Kidney epithelial cell (primary cell): Measurements from ENCODE around the gene ECSIT. TPM values are rescaled to one million over a fixed set of nuclear protein-coding genes. Genes with fewer than 3 reads are reported as not detected.
"Not testable (repeated sequence)": the region's sequence is repeated elsewhere in the genome, so short reads cannot be mapped to it uniquely, and the experiment has no call there.

Experiments
- DNase-seq: peaks from one replicate; pipeline ENCODE4 v3.0.0-alpha.2; 2010; ENCODE audit warnings: low read depth
- H3K27me3 ChIP-seq: 2 replicates; pipeline ENCODE4 v1.6.0; 2011; ENCODE audit warnings: low read length; ENCODE audit not compliant: control insufficient read depth, insufficient read depth
- H3K36me3 ChIP-seq: 2 replicates; pipeline ENCODE4 v1.5.1; 2011; ENCODE audit warnings: low read length; ENCODE audit not compliant: control insufficient read depth, insufficient read depth
- H3K4me3 ChIP-seq: 2 replicates; pipeline ENCODE4 v1.5.1; 2011; ENCODE audit warnings: low read depth, mild to moderate bottlenecking, control low read depth, low read length
- total RNA-seq: library from RNA; depleted of rRNA; stranded (reverse); fragments of >200 nt; gene quantifications from 2 replicates; pipeline ENCODE4 v1.2.3, GENCODE V29; 2015
- TF ChIP-seq, protein P1 (sequence below): IDR thresholded peaks from 2 replicates; pipeline ENCODE4 v1.5.1; 2011; ENCODE audit warnings: mild to moderate bottlenecking, moderate library complexity, low read length, control low read depth, inconsistent platforms; ENCODE audit not compliant: insufficient read depth, poor library complexity, severe bottlenecking

The ECSIT gene, protein sequence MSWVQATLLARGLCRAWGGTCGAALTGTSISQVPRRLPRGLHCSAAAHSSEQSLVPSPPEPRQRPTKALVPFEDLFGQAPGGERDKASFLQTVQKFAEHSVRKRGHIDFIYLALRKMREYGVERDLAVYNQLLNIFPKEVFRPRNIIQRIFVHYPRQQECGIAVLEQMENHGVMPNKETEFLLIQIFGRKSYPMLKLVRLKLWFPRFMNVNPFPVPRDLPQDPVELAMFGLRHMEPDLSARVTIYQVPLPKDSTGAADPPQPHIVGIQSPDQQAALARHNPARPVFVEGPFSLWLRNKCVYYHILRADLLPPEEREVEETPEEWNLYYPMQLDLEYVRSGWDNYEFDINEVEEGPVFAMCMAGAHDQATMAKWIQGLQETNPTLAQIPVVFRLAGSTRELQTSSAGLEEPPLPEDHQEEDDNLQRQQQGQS
- total RNA-seq: 37.4 and 40.0 TPM in 2 replicates

DNA sequence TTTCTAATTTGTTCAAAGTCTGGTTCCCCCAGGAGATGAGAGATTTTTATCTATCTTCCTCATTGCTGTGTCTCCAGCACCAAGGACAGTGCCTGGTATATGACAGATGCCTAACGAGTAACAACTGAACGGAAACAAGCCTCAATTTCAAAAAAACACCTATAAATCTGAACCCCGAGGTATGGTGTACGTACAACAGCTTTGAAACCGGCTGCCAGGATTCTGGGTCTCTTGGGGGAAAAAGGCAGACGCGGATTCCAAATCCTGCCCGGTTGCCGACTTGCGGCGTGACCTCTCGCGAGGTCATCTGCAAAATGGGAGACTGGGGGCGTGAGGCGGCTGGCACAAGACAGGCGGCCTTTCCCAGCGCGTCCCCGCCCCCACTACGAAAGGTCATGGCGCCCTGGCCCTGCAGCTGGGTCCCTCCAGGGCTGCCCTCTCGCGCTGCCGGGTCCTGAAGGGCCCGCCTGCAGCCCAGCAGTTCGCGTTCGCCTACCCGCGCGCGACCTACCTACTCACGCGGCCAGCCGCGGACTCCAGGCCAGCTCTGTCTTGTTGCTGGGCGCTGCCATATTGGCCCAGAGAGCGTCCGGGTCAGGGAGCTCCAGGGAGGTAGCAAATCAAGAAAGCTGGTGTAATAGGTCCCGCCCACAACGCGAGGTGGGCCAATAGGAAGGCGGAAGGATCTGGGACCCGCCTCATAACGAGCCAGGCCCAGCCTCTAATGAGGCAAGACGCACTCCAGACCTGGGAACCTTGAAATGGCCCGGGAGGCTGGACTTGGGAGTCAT, at the start of gene ECSIT:
Gene ECSIT, minus strand, starts transcription at position 584 of the 791 bp plus-strand sequence. CDS start 9,964 bp downstream, outside the sequence.
- DNase-seq: peak; percentile 95
- H3K36me3 ChIP-seq: no peaks in the 10 kb centered on the region
- peak within 1 kb of the TSS; percentile 61 for H3K4me3 ChIP-seq
- TF ChIP-seq, protein P1, sequence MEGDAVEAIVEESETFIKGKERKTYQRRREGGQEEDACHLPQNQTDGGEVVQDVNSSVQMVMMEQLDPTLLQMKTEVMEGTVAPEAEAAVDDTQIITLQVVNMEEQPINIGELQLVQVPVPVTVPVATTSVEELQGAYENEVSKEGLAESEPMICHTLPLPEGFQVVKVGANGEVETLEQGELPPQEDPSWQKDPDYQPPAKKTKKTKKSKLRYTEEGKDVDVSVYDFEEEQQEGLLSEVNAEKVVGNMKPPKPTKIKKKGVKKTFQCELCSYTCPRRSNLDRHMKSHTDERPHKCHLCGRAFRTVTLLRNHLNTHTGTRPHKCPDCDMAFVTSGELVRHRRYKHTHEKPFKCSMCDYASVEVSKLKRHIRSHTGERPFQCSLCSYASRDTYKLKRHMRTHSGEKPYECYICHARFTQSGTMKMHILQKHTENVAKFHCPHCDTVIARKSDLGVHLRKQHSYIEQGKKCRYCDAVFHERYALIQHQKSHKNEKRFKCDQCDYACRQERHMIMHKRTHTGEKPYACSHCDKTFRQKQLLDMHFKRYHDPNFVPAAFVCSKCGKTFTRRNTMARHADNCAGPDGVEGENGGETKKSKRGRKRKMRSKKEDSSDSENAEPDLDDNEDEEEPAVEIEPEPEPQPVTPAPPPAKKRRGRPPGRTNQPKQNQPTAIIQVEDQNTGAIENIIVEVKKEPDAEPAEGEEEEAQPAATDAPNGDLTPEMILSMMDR: no peak
- no peaks in the 10 kb centered on the region for H3K27me3 ChIP-seq

GRCh38 chr19:11577451-11578257, 48.7 kb upstream of the ECSIT start, which contains the start of gene ACP5:
TSS of gene ACP5 (minus strand) at chr19:11577645. CDS start at chr19:11577317, 328 bp downstream.
- peaks cover 3% of the 10 kb centered on the region for H3K27me3 ChIP-seq
- H3K36me3 ChIP-seq: no peaks in the 10 kb centered on the region
- no peak for DNase-seq
- TF ChIP-seq, protein P1: no peak
- peak within 1 kb of the TSS; percentile 28 for H3K4me3 ChIP-seq

GRCh38 chr19:11576227-11576626, 47.3 kb upstream of the ECSIT start:
- TF ChIP-seq, protein P1: no peak
- no peaks in the 10 kb centered on the region for H3K36me3 ChIP-seq
- peaks cover 3% of the 10 kb centered on the region for H3K27me3 ChIP-seq
- no peak for DNase-seq
- H3K4me3 ChIP-seq: no peak overlapping the region

- H3K36me3 ChIP-seq: no peaks in the 10 kb centered on the region
- H3K27me3 ChIP-seq: peaks cover 3% of the 10 kb centered on the region
- no peak for DNase-seq
- no peak overlapping the region for H3K4me3 ChIP-seq
- TF ChIP-seq, protein P1: no peak
Observed at GRCh38 chr19:11574689-11575088, 45.8 kb upstream of the ECSIT start.

DNA sequence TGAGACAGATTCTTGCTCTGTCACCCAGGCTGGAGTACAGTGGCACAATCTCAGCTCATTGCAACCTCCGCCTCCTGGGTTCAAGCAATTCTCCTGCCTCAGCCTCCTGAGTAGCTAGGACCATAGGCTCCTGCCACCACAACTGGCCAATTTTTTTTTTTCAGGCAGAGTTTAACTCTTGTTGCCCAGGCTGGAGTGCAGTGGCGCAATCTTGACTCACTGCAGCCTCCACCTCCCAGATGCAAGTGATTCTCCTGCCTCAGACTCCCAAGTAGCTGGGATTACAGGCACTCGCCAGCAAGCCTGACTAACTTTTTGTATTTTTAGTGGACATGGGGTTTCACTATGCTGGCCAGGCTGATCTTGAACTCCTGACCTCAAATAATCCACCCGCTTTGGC, 44.8 kb upstream of the ECSIT start:
- DNase-seq, H3K4me3 ChIP-seq, H3K27me3 ChIP-seq, H3K36me3 ChIP-seq: not testable (repeated sequence)

GRCh38 chr19:11573354-11573753, 44.4 kb upstream of the ECSIT start:
- H3K4me3 ChIP-seq, H3K36me3 ChIP-seq, H3K27me3 ChIP-seq, DNase-seq: not testable (repeated sequence)
